Neuronal stem cell (in vitro differentiated cells): ENCODE data around the gene ARMC7.

ENCODE experiments used
- DNase-seq: peaks from one replicate; pipeline ENCODE4 v3.0.0-alpha.2; 2013; ENCODE audit warnings: low spot score
- H2AFZ ChIP-seq: one replicate; pipeline ENCODE4 v1.6.1; 2013; ENCODE audit warnings: mild to moderate bottlenecking, low read length, inconsistent platforms
- H2AK5ac ChIP-seq: 2 replicates; pipeline ENCODE4 v1.6.1; 2013; ENCODE audit warnings: low read depth, mild to moderate bottlenecking, inconsistent platforms, low read length, moderate library complexity, mixed read lengths
- H2BK120ac ChIP-seq: 2 replicates; pipeline ENCODE4 v1.6.1; 2013; ENCODE audit warnings: low read depth, mild to moderate bottlenecking, inconsistent platforms, low read length, moderate library complexity, mixed read lengths
- H2BK12ac ChIP-seq: one replicate; pipeline ENCODE4 v1.6.1; 2013; ENCODE audit warnings: low read length, inconsistent platforms
- H2BK15ac ChIP-seq: 2 replicates; pipeline ENCODE4 v1.6.1; 2013; ENCODE audit warnings: mild to moderate bottlenecking, low read length, inconsistent platforms, mixed read lengths
- H2BK5ac ChIP-seq: one replicate; pipeline ENCODE4 v1.6.1; 2013; ENCODE audit warnings: inconsistent platforms, mild to moderate bottlenecking, low read length, moderate library complexity
- H3K14ac ChIP-seq: one replicate; pipeline ENCODE4 v1.6.1; 2013; ENCODE audit warnings: low read length, inconsistent platforms
- H3K18ac ChIP-seq: 2 replicates; pipeline ENCODE4 v1.6.1; 2013; ENCODE audit warnings: low read length, inconsistent platforms
- H3K23ac ChIP-seq: 2 replicates; pipeline ENCODE4 v1.6.1; 2013; ENCODE audit warnings: low read depth, mild to moderate bottlenecking, mixed read lengths, low read length, inconsistent platforms; ENCODE audit not compliant: poor library complexity
- H3K27ac ChIP-seq: replicated peaks from 3 replicates; pipeline ENCODE4 v1.5.1; 2013; ENCODE audit warnings: low read length, inconsistent platforms
- H3K27me3 ChIP-seq, 3 experiments: 2 replicates each; pipeline ENCODE4 v1.6.1; 2013; ENCODE audit warnings: low read length in 3 of 3, mild to moderate bottlenecking in 2 of 3, inconsistent platforms in 1 of 3, low read depth in 1 of 3, mixed read lengths in 1 of 3, moderate library complexity in 1 of 3; ENCODE audit not compliant: control insufficient read depth in 3 of 3, insufficient read depth in 3 of 3
- H3K36me3 ChIP-seq, 2 donors: replicated peaks in 1 of 2; 2 replicates each; pipeline ENCODE4 v1.6.1; 2013; ENCODE audit warnings: low read length in 2 of 2; ENCODE audit not compliant: control insufficient read depth in 2 of 2, insufficient read depth in 2 of 2
- H3K4ac ChIP-seq: 2 replicates; pipeline ENCODE4 v1.6.1; 2013; ENCODE audit warnings: inconsistent platforms, mild to moderate bottlenecking, low read length, moderate library complexity
- H3K4me1 ChIP-seq, 2 donors: 1 replicate in 1 of 2; 2 replicates in 1 of 2; pipeline ENCODE4 v1.6.1; 2013; ENCODE audit warnings: low read length in 2 of 2, low read depth in 1 of 2; ENCODE audit not compliant: control insufficient read depth in 2 of 2, insufficient read depth in 1 of 2
- H3K4me2 ChIP-seq: one replicate; pipeline ENCODE4 v1.6.1; 2013; ENCODE audit warnings: mild to moderate bottlenecking, low read length, inconsistent platforms; ENCODE audit not compliant: insufficient read depth, poor library complexity, severe bottlenecking
- H3K4me3 ChIP-seq, 2 donors: 2 replicates each; pipeline ENCODE4 v1.5.1; 2013; ENCODE audit warnings: low read length in 2 of 2, mild to moderate bottlenecking in 2 of 2, inconsistent platforms in 1 of 2, moderate library complexity in 1 of 2
- H3K79me1 ChIP-seq: one replicate; pipeline ENCODE4 v1.6.1; 2013; ENCODE audit warnings: low read depth, mild to moderate bottlenecking, inconsistent platforms, low read length, moderate library complexity
- H3K9ac ChIP-seq: one replicate; pipeline ENCODE4 v1.6.1; 2013; ENCODE audit warnings: mild to moderate bottlenecking, low read depth, low read length, inconsistent platforms; ENCODE audit not compliant: poor library complexity
- H3K9me3 ChIP-seq, 2 donors: replicated peaks in 1 of 2; 2 replicates each; pipeline versions ENCODE3 to v1.6.1; 2013; ENCODE audit warnings: low read length in 2 of 2, mild to moderate bottlenecking in 2 of 2, inconsistent platforms in 1 of 2, low read depth in 1 of 2, mixed read lengths in 1 of 2, moderate library complexity in 1 of 2; ENCODE audit not compliant: control insufficient read depth in 2 of 2, insufficient read depth in 1 of 2
- H4K8ac ChIP-seq: one replicate; pipeline ENCODE4 v1.6.1; 2013; ENCODE audit warnings: low read depth, mild to moderate bottlenecking, inconsistent platforms, low read length, moderate library complexity
- H4K91ac ChIP-seq: one replicate; pipeline ENCODE4 v1.6.1; 2013; ENCODE audit warnings: low read length, low read depth, mild to moderate bottlenecking, inconsistent platforms; ENCODE audit not compliant: poor library complexity
- WGBS, 2 donors: extraction: QIAGEN DNeasy Blood & Tissue Kit; methylation state at CpG; one replicate each; pipeline ENCODE4 v1.1.7; 2013; ENCODE audit warnings: missing lambda C conversion rate in 2 of 2, mixed read lengths in 1 of 2; ENCODE audit not compliant: insufficient read length in 2 of 2, insufficient replicate concordance in 1 of 2; ENCODE audit errors: extremely low coverage in 2 of 2; 5-methylcytosine and 5-hydroxymethylcytosine counted together

Gene ARMC7

DNA sequence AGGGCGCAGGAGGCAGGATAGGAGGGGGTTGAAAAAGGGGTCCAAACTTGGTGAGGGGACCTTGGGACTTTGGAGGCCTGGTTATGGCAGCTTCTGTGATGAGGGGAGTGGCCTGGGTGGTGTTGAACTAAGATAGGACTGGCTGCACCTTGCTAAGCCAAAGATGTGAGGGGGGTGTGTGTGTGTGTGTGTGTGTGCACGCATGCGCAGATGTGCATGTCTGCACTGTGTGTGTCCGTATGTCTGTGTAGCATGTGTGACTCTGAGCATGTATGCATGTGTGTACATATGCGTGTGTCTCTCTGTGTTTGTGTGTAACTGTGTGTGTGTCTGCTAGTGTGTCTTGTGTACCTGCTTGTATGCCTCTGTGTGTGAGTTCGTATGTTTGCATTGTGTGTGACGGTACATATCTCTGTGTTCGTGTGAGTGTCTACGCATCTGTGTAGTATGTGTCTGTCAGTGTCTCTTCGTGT, 17.9 kb upstream of the ARMC7 start:
- peaks cover 19 to 32% of the 10 kb centered on the region in 2 donors for H3K4me1 ChIP-seq
- H2BK5ac ChIP-seq = no peak overlapping the region
- H3K4me3 ChIP-seq = peak overlapping the region in 1 of 2 donors; percentile 16
- H3K9ac ChIP-seq = peak overlapping the region; percentile 53
- H2BK12ac ChIP-seq = no peak overlapping the region
- no peaks in the 10 kb centered on the region for H3K36me3 ChIP-seq
- H3K79me1 ChIP-seq = no peaks in the 10 kb centered on the region
- H3K18ac ChIP-seq = peak overlapping the region; percentile 82
- no CpG with 5 or more reads among the region's 10 CpGs for WGBS, 2 donors
- no peak overlapping the region for H3K4me2 ChIP-seq
- H3K23ac ChIP-seq = peak overlapping the region; percentile 3
- H2BK15ac ChIP-seq = peak overlapping the region; percentile 28
- H4K8ac ChIP-seq = no peak overlapping the region
- H3K27ac ChIP-seq = no peak overlapping the region
- DNase-seq = no peak
- peak overlapping the region; percentile 70 for H2AFZ ChIP-seq
- H3K27me3 ChIP-seq = no peaks in the 10 kb centered on the region
- H3K4ac ChIP-seq = no peak overlapping the region
- peak overlapping the region; percentile 34 for H4K91ac ChIP-seq
- no peak overlapping the region for H3K14ac ChIP-seq
- no peak overlapping the region for H2BK120ac ChIP-seq
- H2AK5ac ChIP-seq = peak overlapping the region; percentile 73
- H3K9me3 ChIP-seq = no peaks in the 10 kb centered on the region

DNA sequence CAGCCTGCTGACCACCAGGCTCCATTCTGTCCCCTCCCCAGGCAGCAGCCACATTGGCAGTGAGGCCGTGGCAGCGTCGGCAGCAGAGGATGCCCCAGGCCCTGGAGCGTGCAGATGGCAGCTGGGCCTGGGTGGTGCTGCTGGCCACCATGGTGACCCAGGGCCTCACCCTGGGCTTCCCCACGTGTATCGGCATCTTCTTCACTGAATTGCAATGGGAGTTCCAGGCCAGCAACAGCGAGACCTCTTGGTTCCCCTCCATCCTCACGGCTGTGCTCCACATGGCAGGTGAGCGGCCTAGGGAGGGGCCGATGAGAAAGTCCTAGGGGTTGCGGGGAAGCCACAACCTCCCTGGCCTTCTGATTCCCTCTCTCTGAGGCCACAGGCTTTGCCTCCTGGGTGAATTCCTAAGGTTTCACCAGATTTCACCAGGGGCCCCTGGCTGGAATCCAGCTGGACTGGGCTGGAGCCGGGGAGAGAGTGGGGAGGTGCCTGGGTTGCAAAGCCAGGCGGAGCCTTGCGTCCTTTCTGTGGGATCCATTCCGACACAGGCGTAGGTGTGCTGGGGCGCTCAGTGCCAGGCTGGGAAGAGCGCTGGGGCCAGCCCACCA, 16.1 kb upstream of the ARMC7 start:
- no peak overlapping the region for H3K4me3 ChIP-seq
- H3K79me1 ChIP-seq = no peaks in the 10 kb centered on the region
- no peak overlapping the region for H2BK5ac ChIP-seq
- H3K27ac ChIP-seq = no peak overlapping the region
- H3K14ac ChIP-seq = peak overlapping the region; percentile 49
- H3K27me3 ChIP-seq = no peaks in the 10 kb centered on the region
- no peak overlapping the region for H3K23ac ChIP-seq
- no peak overlapping the region for H3K4ac ChIP-seq
- no peaks in the 10 kb centered on the region for H3K36me3 ChIP-seq
- DNase-seq = no peak
- H2AFZ ChIP-seq = peak overlapping the region; percentile 85
- peak overlapping the region; percentile 54 for H2BK15ac ChIP-seq
- H4K8ac ChIP-seq = no peak overlapping the region
- peak overlapping the region; percentile 38 for H3K9ac ChIP-seq
- no peak overlapping the region for H2BK120ac ChIP-seq
- no peaks in the 10 kb centered on the region for H3K9me3 ChIP-seq
- no peak overlapping the region for H2BK12ac ChIP-seq
- peak overlapping the region; percentile 76 for H3K18ac ChIP-seq
- H4K91ac ChIP-seq = no peak overlapping the region
- H2AK5ac ChIP-seq = peak overlapping the region; percentile 85
- H3K4me2 ChIP-seq = no peak overlapping the region
- WGBS, 2 donors = no CpG with 5 or more reads among the region's 18 CpGs
- peaks cover 13 to 22% of the 10 kb centered on the region in 2 donors for H3K4me1 ChIP-seq

DNA sequence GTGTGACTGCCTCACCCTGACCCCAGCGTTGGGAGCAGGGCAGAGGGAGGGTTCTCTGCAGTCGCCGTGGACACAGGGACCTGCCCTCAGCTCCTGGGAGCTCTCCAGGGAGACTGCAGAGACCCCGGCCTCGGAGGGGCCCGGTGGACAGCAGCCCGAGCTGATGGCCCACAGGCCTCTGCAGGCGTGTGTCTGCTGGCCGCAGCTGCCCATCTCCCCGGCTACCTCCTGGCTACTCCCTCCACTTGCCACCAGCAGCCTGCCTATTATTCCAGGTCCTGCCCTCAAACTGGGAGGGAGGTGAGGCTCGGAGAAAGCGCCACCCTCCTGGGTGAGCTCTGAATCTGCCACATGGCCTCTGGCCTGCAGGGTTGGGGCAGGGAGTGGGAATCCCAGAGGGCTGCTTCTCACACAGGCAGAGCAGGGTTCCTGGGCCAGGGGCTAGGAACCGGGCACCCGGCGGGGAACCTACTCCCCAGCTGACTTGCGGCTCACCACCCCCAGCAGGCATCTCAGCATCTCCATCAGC, 14.8 kb upstream of the ARMC7 start:
- DNase-seq = no peak
- H2BK15ac ChIP-seq = no peak overlapping the region

DNA sequence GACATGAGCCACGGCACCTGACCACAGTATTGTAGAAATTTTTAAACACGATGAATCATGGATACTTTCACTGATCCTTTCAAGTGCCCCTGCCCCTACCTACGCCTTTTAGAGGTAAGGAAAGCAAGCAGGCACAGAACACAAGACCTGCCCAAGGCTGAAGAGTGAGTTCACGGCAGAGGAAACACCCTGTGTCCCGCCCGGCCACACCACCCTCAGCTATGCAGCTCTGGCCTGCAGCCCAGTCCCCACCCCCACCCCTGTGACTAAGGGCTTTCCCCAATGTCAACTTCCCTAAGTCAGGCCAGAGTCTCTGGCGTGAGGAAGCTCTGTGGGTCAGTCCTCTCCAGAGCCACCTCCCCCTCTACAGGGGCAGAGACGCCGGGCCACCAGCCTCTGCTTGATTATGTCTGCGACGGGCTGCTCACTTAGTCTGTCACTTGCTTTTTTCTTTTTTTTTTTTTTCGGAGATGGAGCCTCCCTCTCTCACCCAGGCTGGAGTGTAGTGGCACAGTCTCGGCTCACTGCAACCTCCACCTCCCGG, 13.6 kb upstream of the ARMC7 start:
- WGBS, 2 donors = no CpG with 5 or more reads among the region's 14 CpGs
- no peak overlapping the region for H2BK120ac ChIP-seq
- no peaks in the 10 kb centered on the region for H3K27me3 ChIP-seq
- no peak overlapping the region for H3K9ac ChIP-seq
- DNase-seq = no peak
- H3K18ac ChIP-seq = no peak overlapping the region
- no peak overlapping the region for H2BK15ac ChIP-seq
- H3K9me3 ChIP-seq = no peaks in the 10 kb centered on the region
- no peak overlapping the region for H2BK5ac ChIP-seq
- H3K23ac ChIP-seq = no peak overlapping the region
- no peak overlapping the region for H3K4ac ChIP-seq
- H3K4me2 ChIP-seq = no peak overlapping the region
- H2AK5ac ChIP-seq = no peak overlapping the region
- no peak overlapping the region for H4K91ac ChIP-seq
- peaks cover 6 to 15% of the 10 kb centered on the region in 2 donors for H3K4me1 ChIP-seq
- no peak overlapping the region for H3K4me3 ChIP-seq
- no peak overlapping the region for H2AFZ ChIP-seq
- H2BK12ac ChIP-seq = no peak overlapping the region
- H3K27ac ChIP-seq = no peak overlapping the region
- H3K14ac ChIP-seq = no peak overlapping the region
- no peaks in the 10 kb centered on the region for H3K79me1 ChIP-seq
- H3K36me3 ChIP-seq = peaks cover 0 to 1% of the 10 kb centered on the region in 2 donors
- peak overlapping the region; percentile 23 for H4K8ac ChIP-seq

More for the DNA sequence above, 14.8 kb upstream of the ARMC7 start:
- Histone ChIP-seq H4K91ac (no peak overlapping the region), H3K9me3 (no peaks in the 10 kb centered on the region), H3K4ac (no peak overlapping the region), H2BK5ac (no peak overlapping the region), H3K18ac (no peak overlapping the region), H2BK12ac (no peak overlapping the region), H2AFZ (peak overlapping the region; percentile 75), H3K36me3 (no peaks in the 10 kb centered on the region), H3K23ac (no peak overlapping the region), H3K4me2 (no peak overlapping the region), H2AK5ac (peak overlapping the region; percentile 25), H3K27me3 (no peaks in the 10 kb centered on the region), H3K4me1 (peaks cover 9 to 19% of the 10 kb centered on the region in 2 donors), H4K8ac (no peak overlapping the region), H2BK120ac (no peak overlapping the region), H3K14ac (no peak overlapping the region), H3K4me3 (no peak overlapping the region), H3K9ac (peak overlapping the region; percentile 30), H3K79me1 (no peaks in the 10 kb centered on the region), H3K27ac (no peak overlapping the region)
- no CpG with 5 or more reads among the region's 16 CpGs for WGBS, 2 donors
